Raji (cell line): ENCODE results near the gene ASPM.

Experiments
- POLR2A ChIP-seq: IDR thresholded peaks from 2 replicates; pipeline ENCODE4 v1.6.1; 2011; ENCODE audit warnings: low read depth, low read length, control low read depth; ENCODE audit not compliant: insufficient read depth

ASPM gene

DNA sequence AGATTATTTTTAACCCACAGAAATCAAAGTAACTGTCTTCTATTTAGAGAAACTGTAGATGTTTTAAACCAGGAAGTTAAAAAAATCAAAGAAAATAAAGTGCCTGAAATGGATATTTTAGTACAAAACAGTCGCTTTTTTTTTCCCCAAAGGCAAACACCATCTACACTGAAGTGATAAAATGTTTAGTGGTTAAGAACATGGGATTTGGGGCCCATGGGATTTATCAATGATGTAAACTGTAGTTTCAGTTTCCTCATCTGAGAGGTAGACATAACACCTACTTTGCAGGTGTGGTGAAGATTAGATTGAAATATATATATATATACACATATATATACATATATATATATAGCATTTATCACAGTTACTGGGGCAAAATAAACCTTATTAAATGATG is 22.1 kb downstream of the ASPM start:
- TF ChIP-seq POLR2A, result no peak

- TF ChIP-seq POLR2A, result no peak
These were observed 30.3 kb downstream of the ASPM start for GRCh38 chr1:197116156-197116555.

GRCh38 chr1:197106869-197107268 is 39.6 kb downstream of the ASPM start:
- no peak for TF ChIP-seq POLR2A

GRCh38 chr1:197103300-197103699 is 43.2 kb downstream of the ASPM start:
- TF ChIP-seq POLR2A, result no peak

- TF ChIP-seq POLR2A, result no peak
These were observed 44.5 kb downstream of the ASPM start for GRCh38 chr1:197101978-197102377.

DNA sequence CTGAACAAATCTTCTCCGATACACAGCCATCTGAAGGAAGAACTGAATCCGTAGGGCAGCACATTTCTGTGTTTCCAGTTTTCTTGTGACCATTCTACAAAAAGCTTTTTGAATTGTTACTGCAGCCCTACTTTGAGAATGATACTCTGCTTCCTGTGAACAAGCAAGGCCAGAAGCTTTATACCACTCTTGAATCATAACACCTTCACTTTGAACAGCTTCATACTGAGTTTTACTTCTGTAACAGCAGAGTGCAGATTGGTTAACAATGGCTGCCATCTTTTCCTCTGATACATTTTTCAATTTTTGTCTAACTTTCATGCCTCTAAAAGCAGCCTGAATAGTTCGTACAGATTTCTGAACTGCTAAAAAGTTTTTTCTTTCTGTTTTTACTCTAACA is 45.8 kb downstream of the ASPM start:
- TF ChIP-seq POLR2A, result no peak

- TF ChIP-seq POLR2A, result no peak
These were observed 47.0 kb downstream of the ASPM start for GRCh38 chr1:197099444-197099843.

GRCh38 chr1:197096137-197096536 is 50.3 kb downstream of the ASPM start:
- TF ChIP-seq POLR2A, result no peak

DNA sequence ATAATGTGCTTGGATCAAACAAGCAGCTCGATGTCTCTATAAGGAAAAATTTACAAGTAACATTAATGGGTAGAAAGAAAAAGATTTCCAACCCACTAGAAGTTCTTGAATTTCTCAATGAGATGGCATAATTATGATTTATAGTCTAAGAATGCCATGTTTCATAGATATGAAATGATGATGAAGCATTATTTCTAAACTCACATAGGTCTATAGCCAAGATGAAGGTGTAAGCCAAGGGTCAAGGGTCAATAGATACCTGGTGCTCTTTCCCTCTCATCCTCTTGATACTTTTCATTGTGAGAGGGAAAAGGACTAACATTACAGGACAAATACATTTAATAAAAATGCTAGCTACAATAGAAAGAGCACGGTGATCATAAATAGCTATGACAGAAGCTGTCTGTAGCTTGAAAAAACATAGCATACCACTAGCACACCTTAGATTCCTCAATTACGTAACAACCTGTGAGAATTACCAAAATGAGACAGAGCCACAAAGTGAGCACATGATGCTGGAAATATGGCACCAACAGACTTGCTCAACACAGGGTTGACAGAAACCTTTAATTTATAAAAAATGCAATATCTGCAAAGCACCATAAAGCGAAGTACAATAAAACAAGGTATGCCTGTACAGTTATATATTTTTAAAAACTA is 53.1 kb downstream of the ASPM start:
- no peak for TF ChIP-seq POLR2A

DNA sequence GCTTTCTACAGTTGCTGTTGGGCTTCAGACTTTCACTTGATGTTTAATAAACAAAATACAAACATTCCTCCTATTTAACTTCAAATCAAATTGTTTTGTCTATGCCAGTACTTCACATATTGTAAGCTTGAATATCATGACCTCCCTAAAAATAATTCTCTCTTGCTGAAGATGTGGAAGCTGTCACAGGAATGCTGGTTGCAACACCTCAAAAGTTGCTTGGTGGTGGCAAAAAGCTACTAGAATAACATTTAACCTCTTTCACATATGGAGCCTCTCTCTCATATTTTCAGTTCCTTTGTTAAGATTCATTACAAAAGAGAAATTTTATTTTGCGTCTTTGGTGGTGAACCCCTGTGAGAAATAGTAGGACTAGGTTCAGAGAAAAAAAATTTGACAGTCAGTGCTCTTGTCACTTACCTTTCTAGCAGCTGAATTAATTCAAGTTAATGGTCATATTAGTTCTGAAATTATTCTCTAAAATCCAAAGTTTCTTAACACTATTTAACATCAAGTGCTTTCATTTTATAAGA is 53.9 kb downstream of the ASPM start:
- no peak for TF ChIP-seq POLR2A

DNA sequence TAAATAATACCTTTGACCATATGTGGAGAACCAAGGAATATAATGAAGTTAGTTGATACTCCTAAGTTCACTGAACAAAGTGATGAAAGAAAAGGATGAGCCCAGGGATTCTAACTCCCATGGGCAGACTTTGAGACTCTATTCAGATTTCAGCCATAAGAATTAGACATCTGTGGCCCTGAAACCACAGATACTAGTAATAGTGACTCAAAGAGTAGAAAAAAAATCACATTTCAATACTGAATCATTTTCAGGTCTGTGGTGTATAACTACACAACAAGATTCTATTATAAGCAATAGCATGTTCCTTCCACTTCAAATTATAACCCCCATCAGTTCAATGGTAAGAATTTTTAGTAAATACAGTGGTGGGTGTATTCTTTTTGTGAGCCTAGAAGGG is 63.0 kb downstream of the ASPM start:
- no peak for TF ChIP-seq POLR2A

DNA sequence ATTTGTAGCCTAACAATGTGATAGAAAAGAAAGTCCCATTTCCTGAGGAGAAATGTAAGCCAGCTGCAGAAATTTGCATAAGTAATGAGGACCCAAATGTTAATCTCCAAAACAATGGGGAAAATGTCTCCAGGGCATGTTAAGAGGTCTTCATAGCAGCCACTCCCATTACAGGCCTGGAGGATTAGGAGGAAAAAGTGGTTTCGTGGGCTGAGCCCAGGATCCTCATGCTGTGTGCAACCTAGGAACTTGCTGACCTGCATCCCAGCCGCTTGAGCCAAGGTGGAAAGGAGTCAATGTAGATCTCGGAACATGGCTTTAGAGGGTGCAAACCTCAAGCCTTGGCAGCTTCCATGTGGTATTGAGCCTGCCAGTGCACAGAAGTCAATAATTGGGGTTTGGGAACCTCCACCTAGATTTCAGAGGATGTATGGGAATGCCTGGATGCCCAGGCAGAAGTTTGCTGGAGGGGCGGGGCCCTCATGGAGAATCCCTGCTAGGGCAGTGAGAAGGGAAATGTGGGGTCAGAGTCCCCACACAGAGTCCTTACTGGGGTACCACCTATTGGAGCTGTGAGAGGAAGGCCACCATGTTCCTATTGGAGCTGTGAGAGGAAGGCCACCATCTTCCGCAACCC is 65.2 kb downstream of the ASPM start:
- TF ChIP-seq POLR2A, result no peak

DNA sequence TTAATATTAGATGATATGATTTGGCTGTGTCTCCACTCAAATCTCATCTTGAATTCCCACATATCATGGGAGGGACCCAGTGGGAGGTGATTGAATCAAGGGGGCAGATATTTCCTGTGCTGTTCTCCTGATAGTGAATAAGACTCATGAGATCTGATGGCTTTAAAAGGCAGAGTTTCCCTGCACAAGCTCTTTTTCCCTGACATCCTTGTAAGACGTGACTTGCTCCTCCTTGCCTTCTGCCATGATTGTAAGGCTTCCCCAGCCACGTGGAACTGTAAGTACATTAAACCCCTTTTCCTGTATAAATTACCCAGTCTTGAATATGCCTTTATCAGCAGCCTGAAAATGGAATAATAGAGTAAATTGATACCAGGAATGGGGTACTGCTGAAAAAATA is 66.1 kb downstream of the ASPM start:
- no peak for TF ChIP-seq POLR2A

DNA sequence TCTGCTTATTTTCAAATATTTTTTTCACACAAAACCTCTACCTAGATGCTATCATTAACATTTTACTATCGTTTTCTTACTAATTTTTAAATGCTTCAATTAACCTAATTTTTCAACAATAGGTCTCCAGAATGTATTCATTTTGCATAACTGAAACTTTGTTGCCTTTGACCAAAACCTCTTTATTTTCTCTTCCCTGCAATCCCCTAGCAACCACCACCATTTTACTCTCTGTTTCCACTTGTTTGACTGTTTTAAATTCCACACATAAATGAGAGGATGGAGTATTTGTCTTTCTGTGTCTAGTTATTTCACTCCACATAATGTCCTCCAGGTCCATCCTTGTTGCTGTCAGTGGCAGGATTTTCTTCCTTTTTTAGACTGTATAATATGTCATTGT is 69.9 kb downstream of the ASPM start:
- TF ChIP-seq POLR2A, result no peak

GRCh38 chr1:197073978-197074377 is 72.5 kb downstream of the ASPM start:
- no peak for TF ChIP-seq POLR2A

DNA sequence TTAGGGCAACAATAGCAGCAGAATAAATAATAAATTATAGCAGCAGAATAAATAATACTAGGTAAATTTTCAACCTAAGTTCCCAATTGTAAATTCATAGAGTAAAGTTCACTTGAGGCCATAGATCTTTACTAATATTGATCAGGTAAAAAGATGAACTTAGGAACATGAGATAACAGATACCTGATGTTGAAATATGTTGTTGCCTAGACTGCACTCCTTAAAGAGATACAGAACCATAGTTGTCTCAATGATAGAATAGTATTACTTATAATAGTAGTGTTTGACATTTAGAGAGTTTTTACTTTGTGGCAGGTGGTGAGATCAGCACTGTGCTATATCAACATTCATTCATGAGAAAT is 79.0 kb downstream of the ASPM start:
- no peak for TF ChIP-seq POLR2A
